Mesendoderm (in vitro differentiated cells): ENCODE data around the gene MYOM3.
A peak's percentile ranks its signal among the peaks of the same experiment; 100 is the strongest.

Experiments
- DNase-seq: peaks from one replicate; pipeline ENCODE4 v3.0.0; 2013
- H2AK5ac ChIP-seq: 2 replicates; pipeline ENCODE4 v1.6.1; 2013; ENCODE audit warnings: low read length, inconsistent platforms
- H2BK120ac ChIP-seq: 2 replicates; pipeline ENCODE4 v1.6.1; 2013; ENCODE audit warnings: low read depth, mild to moderate bottlenecking, low read length, moderate library complexity, mixed read lengths
- H2BK15ac ChIP-seq: replicated peaks from 2 replicates; pipeline ENCODE4 v1.6.1; 2013; ENCODE audit warnings: low read depth, mild to moderate bottlenecking, moderate library complexity
- H2BK5ac ChIP-seq: 2 replicates; pipeline ENCODE4 v1.6.1; 2013; ENCODE audit warnings: low read length, inconsistent platforms
- H3K18ac ChIP-seq: 2 replicates; pipeline ENCODE4 v1.6.1; 2013; ENCODE audit warnings: mild to moderate bottlenecking, low read length, mixed read lengths
- H3K23ac ChIP-seq: one replicate; pipeline ENCODE4 v1.6.1; 2013; ENCODE audit warnings: low read length
- H3K27ac ChIP-seq: 2 replicates; pipeline ENCODE4 v1.5.1; 2013; ENCODE audit warnings: low read depth, mild to moderate bottlenecking, inconsistent platforms, low read length, moderate library complexity
- H3K27me3 ChIP-seq: 2 replicates; pipeline ENCODE4 v1.6.1; 2013; ENCODE audit warnings: low read length, control low read depth, mild to moderate bottlenecking, inconsistent platforms; ENCODE audit not compliant: insufficient read depth, poor library complexity
- H3K36me3 ChIP-seq: 2 replicates; pipeline ENCODE4 v1.6.1; 2013; ENCODE audit warnings: low read length, inconsistent platforms; ENCODE audit not compliant: control insufficient read depth, insufficient read depth
- H3K4ac ChIP-seq: one replicate; pipeline ENCODE4 v1.6.1; 2013; ENCODE audit warnings: low read depth, mild to moderate bottlenecking, low read length, moderate library complexity
- H3K4me1 ChIP-seq: 2 replicates; pipeline ENCODE4 v1.6.1; 2013; ENCODE audit warnings: low read depth, low read length, inconsistent platforms; ENCODE audit not compliant: control insufficient read depth
- H3K4me2 ChIP-seq: 2 replicates; pipeline ENCODE4 v1.6.1; 2013; ENCODE audit warnings: low read length
- H3K4me3 ChIP-seq: 2 replicates; pipeline ENCODE4 v1.5.1; 2013; ENCODE audit warnings: mild to moderate bottlenecking, low read length
- H3K56ac ChIP-seq: one replicate; pipeline ENCODE4 v1.6.1; 2013; ENCODE audit warnings: low read length
- H3K79me1 ChIP-seq: 2 replicates; pipeline ENCODE4 v1.6.1; 2013; ENCODE audit warnings: low read length, inconsistent platforms
- H3K79me2 ChIP-seq: 2 replicates; pipeline ENCODE4 v1.6.1; 2013; ENCODE audit warnings: mild to moderate bottlenecking, low read length; ENCODE audit not compliant: control insufficient read depth, insufficient read depth
- H3K9ac ChIP-seq: 2 replicates; pipeline ENCODE4 v1.6.1; 2013; ENCODE audit warnings: low read length, inconsistent platforms
- H4K5ac ChIP-seq: one replicate; pipeline ENCODE4 v1.6.1; 2013; ENCODE audit warnings: low read length
- H4K8ac ChIP-seq: one replicate; pipeline ENCODE4 v1.6.1; 2013; ENCODE audit warnings: low read depth, mild to moderate bottlenecking, control low read depth, low read length, moderate library complexity
- WGBS: extraction: QIAGEN DNeasy Blood & Tissue Kit; methylation state at CpG from one replicate; pipeline ENCODE4 v1.1.7; 2013; ENCODE audit warnings: low lambda C conversion rate, missing lambda C conversion rate; ENCODE audit not compliant: insufficient coverage; ENCODE audit errors: extremely low coverage; 5-methylcytosine and 5-hydroxymethylcytosine counted together

MYOM3 gene

DNA sequence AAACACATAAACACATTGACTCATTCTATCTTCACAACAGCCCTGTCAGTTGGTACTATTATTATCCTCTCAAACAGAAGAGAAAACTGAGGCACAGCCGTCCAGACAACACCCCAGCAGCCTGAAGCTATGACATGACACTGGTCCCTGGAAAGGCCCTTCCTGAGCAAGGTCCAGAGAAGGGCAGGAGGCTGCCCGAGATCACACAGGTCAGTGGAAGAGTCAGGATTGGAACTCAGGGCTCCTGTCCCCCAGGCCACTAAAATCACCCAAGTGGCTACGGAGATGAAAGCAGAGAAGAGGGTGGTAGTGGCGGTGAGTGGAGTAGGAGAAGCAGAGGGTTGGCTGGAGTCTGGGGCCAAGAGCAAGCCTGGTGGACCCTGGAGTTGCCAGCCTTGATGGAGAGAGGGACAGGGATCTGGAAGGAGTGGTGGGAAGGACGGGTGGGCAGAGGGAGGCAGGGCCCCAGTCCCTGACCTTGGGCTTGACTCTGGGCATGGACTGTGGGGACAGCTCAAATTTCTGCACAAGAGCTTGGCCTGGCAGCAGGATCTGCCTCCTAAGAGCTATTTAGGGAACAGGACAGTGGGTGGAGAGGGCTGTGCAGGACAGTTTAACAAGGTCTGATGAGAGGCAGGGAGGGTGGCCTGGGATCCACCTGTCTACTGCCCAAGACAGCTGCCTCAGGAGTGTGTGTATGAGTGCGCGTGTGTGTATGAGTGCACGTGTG lies 15.8 kb downstream of the MYOM3 start:
- H3K79me2 ChIP-seq, result no peaks in the 10 kb centered on the region
- H3K56ac ChIP-seq, result no peak overlapping the region
- no CpG with 5 or more reads among the region's 8 CpGs for WGBS
- no peak for DNase-seq
- no peak overlapping the region for H4K8ac ChIP-seq
- no peak overlapping the region for H3K18ac ChIP-seq
- H3K4me1 ChIP-seq, result no peaks in the 10 kb centered on the region
- H2BK15ac ChIP-seq, result no peak overlapping the region
- no peak overlapping the region for H2AK5ac ChIP-seq
- H4K5ac ChIP-seq, result no peak overlapping the region
- no peak overlapping the region for H3K9ac ChIP-seq
- H3K4me2 ChIP-seq, result no peak overlapping the region
- H3K79me1 ChIP-seq, result no peaks in the 10 kb centered on the region
- no peak overlapping the region for H3K4me3 ChIP-seq
- no peaks in the 10 kb centered on the region for H3K36me3 ChIP-seq
- H2BK5ac ChIP-seq, result no peak overlapping the region
- no peak overlapping the region for H2BK120ac ChIP-seq
- no peak overlapping the region for H3K23ac ChIP-seq
- no peaks in the 10 kb centered on the region for H3K27me3 ChIP-seq
- H3K4ac ChIP-seq, result no peak overlapping the region
- H3K27ac ChIP-seq, result no peak overlapping the region

DNA sequence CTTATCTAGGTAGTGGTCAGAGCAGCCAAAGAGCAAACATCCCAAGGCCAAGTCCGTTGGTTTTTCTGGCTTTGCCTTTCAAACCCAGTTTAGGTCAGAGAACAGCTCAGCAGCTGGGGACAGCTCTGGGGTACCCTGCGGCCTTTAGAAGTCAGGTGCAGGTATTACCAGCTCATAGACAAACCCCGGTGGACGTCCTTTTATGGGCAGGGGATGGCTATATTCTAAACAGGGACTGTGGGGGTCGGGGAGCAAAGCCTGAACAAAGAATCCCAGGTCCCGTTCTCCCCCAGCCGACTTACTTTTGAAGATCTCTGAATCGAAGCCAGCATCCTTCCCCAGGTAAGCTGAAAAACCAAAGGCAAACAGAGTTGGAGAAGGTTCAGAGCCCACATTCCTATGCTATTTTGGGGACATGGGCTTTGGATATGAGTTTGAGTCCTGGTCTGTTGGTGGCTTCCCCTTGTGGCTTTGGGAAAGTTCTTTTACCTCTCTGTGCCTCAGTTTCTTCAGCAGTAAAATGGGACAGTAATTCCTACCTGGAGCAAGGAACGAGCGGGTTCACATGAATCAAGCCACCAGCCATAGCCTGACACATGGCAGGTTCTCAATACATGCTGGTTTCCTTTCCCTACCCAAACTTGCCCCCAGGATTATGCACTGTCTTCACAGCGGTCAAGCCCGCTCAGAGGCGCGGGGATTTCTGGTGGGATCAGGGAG lies 16.6 kb downstream of the MYOM3 start:
- no peak overlapping the region for H2BK120ac ChIP-seq
- H3K4me2 ChIP-seq, result no peak overlapping the region
- H3K23ac ChIP-seq, result no peak overlapping the region
- H2BK15ac ChIP-seq, result no peak overlapping the region
- no peaks in the 10 kb centered on the region for H3K36me3 ChIP-seq
- H3K9ac ChIP-seq, result no peak overlapping the region
- H3K56ac ChIP-seq, result no peak overlapping the region
- no peak overlapping the region for H2AK5ac ChIP-seq
- H3K4ac ChIP-seq, result no peak overlapping the region
- no peak overlapping the region for H2BK5ac ChIP-seq
- H3K18ac ChIP-seq, result no peak overlapping the region
- no peaks in the 10 kb centered on the region for H3K79me1 ChIP-seq
- no peak overlapping the region for H3K27ac ChIP-seq
- H4K5ac ChIP-seq, result no peak overlapping the region
- H3K4me1 ChIP-seq, result no peaks in the 10 kb centered on the region
- no peak overlapping the region for H3K4me3 ChIP-seq
- no peaks in the 10 kb centered on the region for H3K27me3 ChIP-seq
- no peak for DNase-seq
- WGBS, result no CpG with 5 or more reads among the region's 14 CpGs
- no peaks in the 10 kb centered on the region for H3K79me2 ChIP-seq
- H4K8ac ChIP-seq, result no peak overlapping the region

DNA sequence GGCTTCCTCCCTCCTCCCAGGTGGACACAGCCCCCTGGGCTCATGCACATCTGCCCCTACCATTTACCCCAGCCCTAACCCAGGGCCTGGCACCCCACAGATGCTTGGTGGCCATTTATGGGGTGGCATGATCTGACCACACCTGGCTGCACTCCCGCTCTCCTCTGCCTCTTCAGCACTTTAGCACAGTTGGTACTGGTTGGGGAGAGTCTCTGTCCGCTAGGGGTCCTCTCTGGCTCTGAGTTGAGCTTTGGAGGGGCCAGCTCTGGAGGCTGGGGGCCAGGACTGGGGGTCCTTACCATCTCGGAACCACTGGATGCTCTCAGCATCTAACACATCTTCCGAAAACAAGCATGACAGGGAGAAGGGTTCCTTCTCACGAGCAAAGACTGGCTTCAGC lies 17.4 kb downstream of the MYOM3 start:
- Histone ChIP-seq H3K36me3 (no peaks in the 10 kb centered on the region), H3K4ac (no peak overlapping the region), H2AK5ac (no peak overlapping the region), H3K27me3 (no peaks in the 10 kb centered on the region), H3K18ac (no peak overlapping the region), H2BK5ac (no peak overlapping the region), H3K4me1 (no peaks in the 10 kb centered on the region), H4K8ac (no peak overlapping the region), H2BK15ac (no peak overlapping the region), H2BK120ac (no peak overlapping the region), H3K27ac (no peak overlapping the region), H3K4me3 (no peak overlapping the region), H3K23ac (no peak overlapping the region), H3K79me2 (no peaks in the 10 kb centered on the region), H3K79me1 (no peaks in the 10 kb centered on the region), H3K4me2 (no peak overlapping the region), H4K5ac (no peak overlapping the region), H3K56ac (no peak overlapping the region), H3K9ac (no peak overlapping the region)
- DNase-seq, result peak; percentile 12
- WGBS, result no CpG with 5 or more reads among the region's 5 CpGs

DNA sequence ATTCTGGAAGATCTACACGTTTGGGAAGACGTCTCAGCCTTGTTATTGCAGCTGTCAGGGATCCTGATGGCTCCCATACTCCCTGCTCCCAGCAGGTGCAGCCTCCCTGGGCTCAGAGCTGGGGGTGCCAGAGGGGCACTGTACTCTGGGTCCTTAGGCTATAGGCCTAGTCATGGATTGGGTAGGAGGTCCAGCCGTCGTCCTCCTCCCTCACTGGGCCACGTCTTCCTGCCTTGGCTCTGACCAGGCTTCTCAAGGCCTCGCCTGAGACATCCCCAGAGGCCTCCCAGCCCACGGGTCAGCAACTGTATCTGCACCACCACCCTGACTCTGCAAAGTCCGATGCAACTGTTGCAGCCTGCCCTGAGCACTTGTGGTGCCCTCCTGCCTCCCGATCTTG lies 18.2 kb downstream of the MYOM3 start:
- Histone ChIP-seq H3K4ac (no peak overlapping the region), H3K4me1 (no peaks in the 10 kb centered on the region), H3K36me3 (no peaks in the 10 kb centered on the region), H3K27me3 (no peaks in the 10 kb centered on the region), H4K8ac (no peak overlapping the region), H3K27ac (no peak overlapping the region), H3K23ac (no peak overlapping the region), H3K18ac (no peak overlapping the region), H2BK120ac (no peak overlapping the region), H3K79me1 (no peaks in the 10 kb centered on the region), H3K56ac (no peak overlapping the region), H2BK5ac (no peak overlapping the region), H3K4me3 (no peak overlapping the region), H3K9ac (no peak overlapping the region), H2AK5ac (no peak overlapping the region), H2BK15ac (no peak overlapping the region), H4K5ac (no peak overlapping the region), H3K79me2 (no peaks in the 10 kb centered on the region), H3K4me2 (no peak overlapping the region)
- no peak for DNase-seq
- WGBS, result no CpG with 5 or more reads among the region's 9 CpGs

DNA sequence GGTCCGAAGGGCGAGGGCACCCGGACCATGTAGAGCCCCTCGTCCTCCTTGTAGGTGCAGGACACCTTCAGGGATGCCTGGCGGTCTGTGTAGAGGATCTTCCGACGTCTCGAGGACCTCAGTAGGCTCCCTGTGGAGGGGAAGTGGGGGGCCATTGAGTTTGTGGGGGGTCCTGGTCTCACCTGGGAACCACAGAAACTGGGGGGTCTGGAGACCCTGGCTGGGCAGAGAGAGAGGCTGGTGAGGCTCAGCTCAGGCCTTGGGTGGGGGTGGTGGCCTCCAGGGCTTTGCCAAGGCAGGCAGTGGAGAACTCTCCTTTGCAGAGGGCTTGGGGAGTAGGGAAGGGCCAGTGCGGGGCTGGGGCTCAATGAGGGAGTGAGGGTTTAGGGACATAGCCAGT lies 19.0 kb downstream of the MYOM3 start:
- Histone ChIP-seq H3K4me2 (no peak overlapping the region), H3K56ac (no peak overlapping the region), H3K27me3 (no peaks in the 10 kb centered on the region), H3K4ac (no peak overlapping the region), H3K18ac (no peak overlapping the region), H2BK5ac (no peak overlapping the region), H2BK15ac (no peak overlapping the region), H4K8ac (no peak overlapping the region), H3K36me3 (no peaks in the 10 kb centered on the region), H3K4me3 (no peak overlapping the region), H3K27ac (no peak overlapping the region), H3K23ac (no peak overlapping the region), H4K5ac (no peak overlapping the region), H3K4me1 (no peaks in the 10 kb centered on the region), H3K79me1 (no peaks in the 10 kb centered on the region), H2AK5ac (no peak overlapping the region), H2BK120ac (no peak overlapping the region), H3K79me2 (no peaks in the 10 kb centered on the region), H3K9ac (no peak overlapping the region)
- no CpG with 5 or more reads among the region's 9 CpGs for WGBS
- no peak for DNase-seq
